Fibroblast of peridontal ligament (primary cell): Measurements from ENCODE around the gene NPIPA5.
"Not testable (repeated sequence)": the region's sequence is repeated elsewhere in the genome, so short reads cannot be mapped to it uniquely, and the experiment has no call there.

Experiments used
- DNase-seq: peaks from one replicate; pipeline ENCODE4 v3.0.0-alpha.2; 2010; ENCODE audit errors: extremely low read depth

Gene NPIPA5

GRCh38 chr16:15378194-15378593, at the start of gene NPIPA5:
NPIPA5 (minus strand) TSS chr16:15378294; CDS start chr16:15378294, 0 bp downstream.
- not testable (repeated sequence) for DNase-seq

- DNase-seq, result peak; percentile 93
Observed at GRCh38 chr16:15427648-15428239, 49.6 kb upstream of the NPIPA5 start.

GRCh38 chr16:15426796-15427195, 48.7 kb upstream of the NPIPA5 start:
- DNase-seq, result no peak

GRCh38 chr16:15425861-15426260, 47.8 kb upstream of the NPIPA5 start:
- DNase-seq, result no peak

GRCh38 chr16:15422222-15422621, 44.1 kb upstream of the NPIPA5 start:
- DNase-seq, result no peak

GRCh38 chr16:15421696-15422095, 43.6 kb upstream of the NPIPA5 start:
- not testable (repeated sequence) for DNase-seq

GRCh38 chr16:15418206-15418605, 40.1 kb upstream of the NPIPA5 start:
- peak; percentile 47 for DNase-seq

GRCh38 chr16:15417197-15417596, 39.1 kb upstream of the NPIPA5 start:
- DNase-seq, result no peak

GRCh38 chr16:15415511-15415985, 37.5 kb upstream of the NPIPA5 start:
- no peak for DNase-seq

- not testable (repeated sequence) for DNase-seq
Observed at GRCh38 chr16:15409476-15409875, 31.4 kb upstream of the NPIPA5 start.

GRCh38 chr16:15407756-15408155, 29.7 kb upstream of the NPIPA5 start:
- DNase-seq, result not testable (repeated sequence)

GRCh38 chr16:15404792-15405191, 26.7 kb upstream of the NPIPA5 start:
- DNase-seq, result no peak

- DNase-seq, result not testable (repeated sequence)
Observed at GRCh38 chr16:15404091-15404490, 26.0 kb upstream of the NPIPA5 start.

- peak; percentile 37 for DNase-seq
Observed at GRCh38 chr16:15403392-15403995, 25.4 kb upstream of the NPIPA5 start.

- no peak for DNase-seq
Observed at GRCh38 chr16:15401972-15402371, 23.9 kb upstream of the NPIPA5 start.

- DNase-seq, result not testable (repeated sequence)
Observed at GRCh38 chr16:15400314-15400713, 22.2 kb upstream of the NPIPA5 start.

- DNase-seq, result no peak
Observed at GRCh38 chr16:15399317-15399716, 21.2 kb upstream of the NPIPA5 start.

GRCh38 chr16:15398618-15399316, 20.7 kb upstream of the NPIPA5 start:
- DNase-seq, result no peak

GRCh38 chr16:15396948-15397594, 19.0 kb upstream of the NPIPA5 start:
- no peak for DNase-seq

GRCh38 chr16:15396509-15396829, 18.4 kb upstream of the NPIPA5 start:
- DNase-seq, result not testable (repeated sequence)

- DNase-seq, result not testable (repeated sequence)
Observed at GRCh38 chr16:15395631-15396508, 17.8 kb upstream of the NPIPA5 start, which contains the start of gene MPV17L. MPV17L (plus strand) TSS chr16:15395754; CDS start chr16:15395898, 144 bp downstream.
